Adrenal gland (tissue), 5 donors: Measurements from ENCODE around the gene ISCA1.

Source experiments
- POLR2A ChIP-seq, 2 donors: fragments of 450-650 bp; IDR thresholded peaks; one replicate each; pipeline ENCODE4 v1.6.1; 2017; ENCODE audit warnings: antibody characterized with exemption in 2 of 2, mild to moderate bottlenecking in 2 of 2, moderate library complexity in 1 of 2
- TF ChIP-seq, protein P1 (sequence below), 6 experiments: fragments of 450-650 bp in 4 of 6; fragments of 200-600 bp in 2 of 6; sonication (generic) in 1 of 6; IDR thresholded peaks; 1 replicate in 5 of 6; 2 replicates in 1 of 6; pipeline versions ENCODE4 v1.5.1 to v1.8.0; 2016 to 2021; ENCODE audit warnings: antibody characterized with exemption in 6 of 6, mild to moderate bottlenecking in 2 of 6, moderate library complexity in 1 of 6
- donor health status: DM: no; HTN: no; CAD: no.

DNA sequence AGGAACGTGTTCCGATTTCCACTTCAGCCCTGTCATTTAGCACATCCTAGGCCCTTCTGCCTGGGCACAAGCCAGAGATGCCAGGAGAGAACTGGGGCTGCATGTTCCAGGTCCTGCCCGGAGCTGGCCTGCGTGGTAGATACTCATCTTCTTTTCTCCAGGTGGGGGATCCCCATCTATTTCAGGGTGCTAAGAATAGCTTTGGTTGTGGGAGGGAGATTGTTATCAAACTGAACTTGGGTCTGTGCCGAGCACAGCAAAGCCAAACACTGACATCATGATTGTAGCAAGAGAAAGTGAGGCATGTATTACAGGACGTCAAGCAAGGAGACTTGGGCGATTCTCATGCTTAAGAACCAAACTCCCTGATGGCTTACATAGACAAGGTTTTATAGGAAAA lies 41.1 kb downstream of the ISCA1 start:
- TF ChIP-seq, protein P1, sequence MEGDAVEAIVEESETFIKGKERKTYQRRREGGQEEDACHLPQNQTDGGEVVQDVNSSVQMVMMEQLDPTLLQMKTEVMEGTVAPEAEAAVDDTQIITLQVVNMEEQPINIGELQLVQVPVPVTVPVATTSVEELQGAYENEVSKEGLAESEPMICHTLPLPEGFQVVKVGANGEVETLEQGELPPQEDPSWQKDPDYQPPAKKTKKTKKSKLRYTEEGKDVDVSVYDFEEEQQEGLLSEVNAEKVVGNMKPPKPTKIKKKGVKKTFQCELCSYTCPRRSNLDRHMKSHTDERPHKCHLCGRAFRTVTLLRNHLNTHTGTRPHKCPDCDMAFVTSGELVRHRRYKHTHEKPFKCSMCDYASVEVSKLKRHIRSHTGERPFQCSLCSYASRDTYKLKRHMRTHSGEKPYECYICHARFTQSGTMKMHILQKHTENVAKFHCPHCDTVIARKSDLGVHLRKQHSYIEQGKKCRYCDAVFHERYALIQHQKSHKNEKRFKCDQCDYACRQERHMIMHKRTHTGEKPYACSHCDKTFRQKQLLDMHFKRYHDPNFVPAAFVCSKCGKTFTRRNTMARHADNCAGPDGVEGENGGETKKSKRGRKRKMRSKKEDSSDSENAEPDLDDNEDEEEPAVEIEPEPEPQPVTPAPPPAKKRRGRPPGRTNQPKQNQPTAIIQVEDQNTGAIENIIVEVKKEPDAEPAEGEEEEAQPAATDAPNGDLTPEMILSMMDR (IDR thresholded peaks at IDR 0.05), result no peak
- TF ChIP-seq POLR2A (IDR thresholded peaks at IDR 0.05), result no peak
